Sigmoid colon (tissue), 3 donors: ENCODE results near the gene KLHL14.

Experiments
- POLR2A ChIP-seq, 2 donors: fragments of 450-650 bp; IDR thresholded peaks; one replicate each; pipeline ENCODE4 v1.6.1; 2016; ENCODE audit warnings: antibody characterized with exemption in 2 of 2, mild to moderate bottlenecking in 2 of 2, moderate library complexity in 2 of 2
- TF ChIP-seq, protein P1 (sequence below), 4 experiments: fragments of 450-650 bp in 3 of 4; fragments of 200-600 bp in 1 of 4; IDR thresholded peaks; one replicate each; pipeline ENCODE4 v1.5.1; 2016 to 2019; ENCODE audit warnings: antibody characterized with exemption in 4 of 4, mild to moderate bottlenecking in 3 of 4, moderate library complexity in 2 of 4

DNA sequence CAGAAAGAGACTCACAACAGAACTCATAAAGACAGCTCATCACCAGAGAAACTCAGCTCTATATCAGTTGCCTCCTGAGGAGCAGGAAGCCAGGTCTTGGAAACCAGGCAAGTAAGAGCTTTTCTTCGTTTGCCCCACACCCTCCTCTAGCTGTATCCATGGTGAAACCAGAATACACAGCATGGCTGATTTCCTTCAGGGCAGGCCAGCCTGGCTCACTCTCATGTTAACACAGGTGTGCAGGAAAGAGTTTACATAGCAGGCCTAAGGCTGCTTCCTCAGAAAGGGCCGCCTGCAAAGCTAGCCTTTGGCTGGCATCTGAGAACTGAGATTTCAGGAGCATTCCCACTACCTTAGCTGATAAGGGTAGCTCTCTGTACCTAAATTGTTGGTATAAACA lies 65.7 kb downstream of the KLHL14 start:
- TF ChIP-seq, protein P1, sequence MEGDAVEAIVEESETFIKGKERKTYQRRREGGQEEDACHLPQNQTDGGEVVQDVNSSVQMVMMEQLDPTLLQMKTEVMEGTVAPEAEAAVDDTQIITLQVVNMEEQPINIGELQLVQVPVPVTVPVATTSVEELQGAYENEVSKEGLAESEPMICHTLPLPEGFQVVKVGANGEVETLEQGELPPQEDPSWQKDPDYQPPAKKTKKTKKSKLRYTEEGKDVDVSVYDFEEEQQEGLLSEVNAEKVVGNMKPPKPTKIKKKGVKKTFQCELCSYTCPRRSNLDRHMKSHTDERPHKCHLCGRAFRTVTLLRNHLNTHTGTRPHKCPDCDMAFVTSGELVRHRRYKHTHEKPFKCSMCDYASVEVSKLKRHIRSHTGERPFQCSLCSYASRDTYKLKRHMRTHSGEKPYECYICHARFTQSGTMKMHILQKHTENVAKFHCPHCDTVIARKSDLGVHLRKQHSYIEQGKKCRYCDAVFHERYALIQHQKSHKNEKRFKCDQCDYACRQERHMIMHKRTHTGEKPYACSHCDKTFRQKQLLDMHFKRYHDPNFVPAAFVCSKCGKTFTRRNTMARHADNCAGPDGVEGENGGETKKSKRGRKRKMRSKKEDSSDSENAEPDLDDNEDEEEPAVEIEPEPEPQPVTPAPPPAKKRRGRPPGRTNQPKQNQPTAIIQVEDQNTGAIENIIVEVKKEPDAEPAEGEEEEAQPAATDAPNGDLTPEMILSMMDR (IDR thresholded peaks at IDR 0.05) = no peak
- TF ChIP-seq POLR2A (IDR thresholded peaks at IDR 0.05) = no peak
